ENCODE results near the gene IMP4.

IMP4 gene

DNA sequence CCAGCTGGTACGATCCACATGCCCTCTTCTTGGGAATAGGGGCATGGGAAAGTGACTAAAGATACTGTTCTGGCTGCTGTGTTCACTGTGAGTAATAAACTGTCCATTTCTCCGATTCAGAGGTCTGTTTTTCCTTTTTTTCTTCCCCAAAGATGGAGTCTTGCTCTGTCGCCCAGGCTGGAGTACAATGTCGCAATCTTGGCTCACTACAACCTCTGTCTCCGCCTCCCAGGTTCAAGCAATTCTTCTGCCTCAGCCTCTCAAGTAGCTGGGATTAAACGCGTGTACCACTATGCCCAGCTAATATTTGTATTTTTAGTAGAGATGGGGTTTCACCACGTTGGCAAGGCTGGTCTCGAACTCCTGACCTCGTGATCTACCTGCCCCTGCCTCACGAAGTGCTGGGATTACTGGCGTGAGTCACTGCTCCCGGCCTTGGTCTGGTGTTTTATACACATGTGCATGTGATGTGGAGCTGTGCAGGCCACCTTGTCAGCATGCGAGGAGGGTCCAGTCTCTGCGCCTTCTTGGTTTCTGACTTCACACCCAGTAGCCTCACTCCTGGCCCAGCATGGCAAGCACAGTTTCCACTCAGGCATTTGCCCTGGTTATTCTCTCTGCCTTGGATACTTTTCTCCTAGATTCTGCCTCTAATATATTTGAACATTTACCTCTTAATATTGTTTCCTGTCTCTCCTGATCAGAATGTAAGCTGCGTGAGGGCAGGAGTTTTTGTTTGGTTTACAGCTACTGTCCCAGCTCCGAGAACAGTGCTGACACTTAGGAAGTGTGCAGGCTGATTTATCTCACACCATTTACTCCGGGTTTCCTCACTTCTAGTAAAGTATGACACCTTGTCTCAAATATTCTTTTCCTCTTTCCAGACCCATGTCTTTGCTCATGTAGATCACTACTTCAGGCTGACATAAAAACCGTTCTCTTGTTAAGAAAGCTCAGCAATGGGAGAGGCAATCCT is 32.9 kb downstream of the IMP4 start:
- H3K27me3 ChIP-seq (ENCODE audit: control insufficient read depth in 2 of 2, insufficient read depth in 2 of 2, low read length in 2 of 2) = no peaks in the 10 kb centered on the region
- no peak overlapping the region for H3K9ac ChIP-seq (ENCODE audit: low read depth in 1 of 2, low read length in 2 of 2)
- no peaks in the 10 kb centered on the region for H3K9me3 ChIP-seq (ENCODE audit: control insufficient read depth in 2 of 2, low read length in 2 of 2)
- H3K27ac ChIP-seq (ENCODE audit: low read depth in 2 of 2, low read length in 2 of 2) = no peak overlapping the region
- no peak overlapping the region for H3K4me3 ChIP-seq (ENCODE audit: low read length in 2 of 2)
- peaks cover 2 to 10% of the 10 kb centered on the region in 2 donors for H3K36me3 ChIP-seq (ENCODE audit: control insufficient read depth in 2 of 2, insufficient read depth in 2 of 2, low read length in 2 of 2)
- H3K4me1 ChIP-seq (ENCODE audit: control insufficient read depth in 2 of 2, insufficient read depth in 2 of 2, low read length in 2 of 2) = peaks cover 11 to 27% of the 10 kb centered on the region in 2 donors

DNA sequence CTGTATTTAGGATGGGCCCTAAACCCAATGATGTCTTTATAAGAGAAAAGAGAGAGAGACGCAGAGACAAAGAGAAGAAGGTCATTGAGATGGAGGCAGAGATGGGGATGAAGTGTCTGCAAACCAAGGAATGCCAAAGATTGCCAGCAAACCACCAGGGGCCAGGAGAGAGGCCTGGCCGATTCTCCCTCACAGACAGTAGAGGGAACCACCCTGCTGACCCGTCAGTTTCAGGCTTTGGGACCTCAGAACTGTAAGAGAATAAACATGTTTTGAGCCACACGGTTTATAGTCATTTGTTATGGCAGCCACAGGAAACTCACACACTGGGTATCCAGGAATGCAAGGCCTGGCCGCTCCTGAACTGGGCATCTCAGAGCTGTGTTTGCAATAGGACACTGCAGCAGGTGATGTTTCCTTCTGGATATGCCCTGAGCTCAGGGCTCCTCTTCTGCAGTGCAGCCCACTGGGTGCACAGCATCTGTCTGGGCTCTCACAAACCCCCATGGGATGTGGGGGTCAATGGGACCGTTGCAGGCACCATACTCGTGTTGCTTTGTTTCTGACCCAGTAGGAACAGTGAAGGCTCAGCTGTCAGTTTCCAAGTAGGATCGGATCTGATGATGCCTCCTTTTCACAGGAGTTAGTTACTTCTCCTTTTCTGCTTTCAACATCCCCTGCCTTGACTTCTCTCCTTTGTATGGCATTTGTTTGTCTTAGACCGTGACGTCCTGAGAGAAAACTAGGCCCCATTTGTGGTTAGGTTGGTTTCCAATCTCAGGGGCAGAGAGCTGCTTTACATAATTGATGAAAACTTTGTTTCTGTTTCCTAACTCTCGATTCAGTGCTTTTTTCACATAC is 34.0 kb downstream of the IMP4 start:
- H3K36me3 ChIP-seq (ENCODE audit: control insufficient read depth in 2 of 2, insufficient read depth in 2 of 2, low read length in 2 of 2) = peaks cover 0 to 7% of the 10 kb centered on the region in 2 donors
- H3K27ac ChIP-seq (ENCODE audit: low read depth in 2 of 2, low read length in 2 of 2) = peak overlapping the region in 1 of 2 donors; percentile 38
- H3K9me3 ChIP-seq (ENCODE audit: control insufficient read depth in 2 of 2, low read length in 2 of 2) = no peaks in the 10 kb centered on the region
- peaks cover 11 to 18% of the 10 kb centered on the region in 2 donors for H3K4me1 ChIP-seq (ENCODE audit: control insufficient read depth in 2 of 2, insufficient read depth in 2 of 2, low read length in 2 of 2)
- no peaks in the 10 kb centered on the region for H3K27me3 ChIP-seq (ENCODE audit: control insufficient read depth in 2 of 2, insufficient read depth in 2 of 2, low read length in 2 of 2)
- H3K4me3 ChIP-seq (ENCODE audit: low read length in 2 of 2) = no peak overlapping the region
- H3K9ac ChIP-seq (ENCODE audit: low read depth in 1 of 2, low read length in 2 of 2) = no peak overlapping the region

DNA sequence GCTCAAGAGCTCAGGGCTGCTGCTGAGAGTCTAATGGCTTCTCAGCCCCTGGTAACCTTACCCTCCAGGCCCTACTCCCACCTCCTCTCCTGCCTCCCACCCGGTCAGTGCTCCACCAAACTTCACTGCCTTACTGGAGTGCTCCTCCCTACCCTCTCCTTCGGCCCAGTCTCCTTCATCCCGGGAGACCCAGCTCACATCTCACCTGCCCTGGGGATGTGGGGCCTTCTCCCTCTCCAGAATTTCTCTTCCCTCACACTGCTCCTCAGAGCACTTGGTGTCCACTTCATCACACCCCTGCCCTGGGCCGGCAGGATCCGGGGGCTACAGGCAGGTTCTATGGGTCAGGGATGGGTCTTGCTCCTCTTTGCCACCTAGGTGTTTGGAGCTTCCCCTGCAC is 34.8 kb downstream of the IMP4 start:
- Histone ChIP-seq H3K27ac (ENCODE audit: low read depth in 2 of 2, low read length in 2 of 2) (no peak overlapping the region), H3K9me3 (ENCODE audit: control insufficient read depth in 2 of 2, low read length in 2 of 2) (no peaks in the 10 kb centered on the region), H3K4me1 (ENCODE audit: control insufficient read depth in 2 of 2, insufficient read depth in 2 of 2, low read length in 2 of 2) (peaks cover 11 to 16% of the 10 kb centered on the region in 2 donors), H3K36me3 (ENCODE audit: control insufficient read depth in 2 of 2, insufficient read depth in 2 of 2, low read length in 2 of 2) (peaks cover 0 to 7% of the 10 kb centered on the region in 2 donors), H3K4me3 (ENCODE audit: low read length in 2 of 2) (no peak overlapping the region), H3K27me3 (ENCODE audit: control insufficient read depth in 2 of 2, insufficient read depth in 2 of 2, low read length in 2 of 2) (no peaks in the 10 kb centered on the region), H3K9ac (ENCODE audit: low read depth in 1 of 2, low read length in 2 of 2) (no peak overlapping the region)

DNA sequence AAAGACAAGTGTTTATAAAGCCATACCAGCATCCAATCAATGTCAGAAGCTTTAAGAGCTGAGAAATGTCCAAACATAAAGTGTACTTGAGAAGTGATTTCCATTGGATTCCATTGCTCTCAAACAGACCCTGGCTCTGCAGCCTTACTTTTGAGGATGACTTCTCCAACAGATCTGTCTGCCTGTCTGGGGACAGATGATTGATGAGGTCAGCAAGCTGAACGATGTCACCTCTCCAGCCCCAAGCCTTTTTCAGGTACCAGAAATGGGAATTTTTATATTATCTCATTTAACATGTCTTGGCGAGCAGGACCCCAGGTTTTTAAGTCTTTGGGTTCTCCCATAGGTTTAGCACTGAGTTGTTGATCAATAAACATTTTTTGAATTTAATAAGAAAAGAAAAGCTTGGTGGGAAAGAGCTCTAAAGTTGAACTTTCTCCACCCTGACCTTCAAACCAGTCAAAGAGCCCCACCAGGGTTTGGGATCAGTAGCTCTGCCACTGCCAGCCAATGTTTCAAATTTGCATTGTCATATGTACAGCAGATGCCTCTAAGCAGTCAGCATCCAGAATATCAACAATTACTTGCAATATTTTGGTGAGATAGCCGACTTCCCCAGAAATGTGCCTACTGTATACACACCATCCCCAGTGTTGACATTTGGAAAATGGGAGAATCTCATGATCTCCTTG is 35.7 kb downstream of the IMP4 start:
- Histone ChIP-seq H3K9me3 (ENCODE audit: control insufficient read depth in 2 of 2, low read length in 2 of 2) (no peaks in the 10 kb centered on the region), H3K4me3 (ENCODE audit: low read length in 2 of 2) (no peak overlapping the region), H3K4me1 (ENCODE audit: control insufficient read depth in 2 of 2, insufficient read depth in 2 of 2, low read length in 2 of 2) (peaks cover 4 to 8% of the 10 kb centered on the region in 2 donors), H3K36me3 (ENCODE audit: control insufficient read depth in 2 of 2, insufficient read depth in 2 of 2, low read length in 2 of 2) (peaks cover 0 to 7% of the 10 kb centered on the region in 2 donors), H3K27me3 (ENCODE audit: control insufficient read depth in 2 of 2, insufficient read depth in 2 of 2, low read length in 2 of 2) (no peaks in the 10 kb centered on the region), H3K27ac (ENCODE audit: low read depth in 2 of 2, low read length in 2 of 2) (no peak overlapping the region), H3K9ac (ENCODE audit: low read depth in 1 of 2, low read length in 2 of 2) (no peak overlapping the region)

DNA sequence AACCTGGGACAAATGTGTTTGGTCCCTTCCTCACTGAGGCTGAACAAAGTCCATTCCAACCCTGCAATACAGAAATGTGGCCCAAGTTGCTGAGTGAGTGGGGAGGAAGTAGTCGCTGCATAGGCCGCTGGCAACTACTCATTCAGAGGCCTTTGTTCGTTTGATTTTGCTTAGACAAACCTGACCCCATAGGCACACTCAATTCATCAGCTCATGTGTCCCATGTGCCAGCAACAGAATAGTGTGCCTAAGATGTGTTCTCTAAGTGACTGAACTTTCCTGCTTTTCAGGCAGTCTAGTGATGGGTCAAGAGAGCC is 36.2 kb downstream of the IMP4 start:
- Histone ChIP-seq H3K36me3 (ENCODE audit: control insufficient read depth in 2 of 2, insufficient read depth in 2 of 2, low read length in 2 of 2) (peaks cover 0 to 7% of the 10 kb centered on the region in 2 donors), H3K27ac (ENCODE audit: low read depth in 2 of 2, low read length in 2 of 2) (no peak overlapping the region), H3K9me3 (ENCODE audit: control insufficient read depth in 2 of 2, low read length in 2 of 2) (no peaks in the 10 kb centered on the region), H3K4me3 (ENCODE audit: low read length in 2 of 2) (no peak overlapping the region), H3K27me3 (ENCODE audit: control insufficient read depth in 2 of 2, insufficient read depth in 2 of 2, low read length in 2 of 2) (no peaks in the 10 kb centered on the region), H3K9ac (ENCODE audit: low read depth in 1 of 2, low read length in 2 of 2) (no peak overlapping the region), H3K4me1 (ENCODE audit: control insufficient read depth in 2 of 2, insufficient read depth in 2 of 2, low read length in 2 of 2) (peaks cover 0 to 3% of the 10 kb centered on the region in 2 donors)

DNA sequence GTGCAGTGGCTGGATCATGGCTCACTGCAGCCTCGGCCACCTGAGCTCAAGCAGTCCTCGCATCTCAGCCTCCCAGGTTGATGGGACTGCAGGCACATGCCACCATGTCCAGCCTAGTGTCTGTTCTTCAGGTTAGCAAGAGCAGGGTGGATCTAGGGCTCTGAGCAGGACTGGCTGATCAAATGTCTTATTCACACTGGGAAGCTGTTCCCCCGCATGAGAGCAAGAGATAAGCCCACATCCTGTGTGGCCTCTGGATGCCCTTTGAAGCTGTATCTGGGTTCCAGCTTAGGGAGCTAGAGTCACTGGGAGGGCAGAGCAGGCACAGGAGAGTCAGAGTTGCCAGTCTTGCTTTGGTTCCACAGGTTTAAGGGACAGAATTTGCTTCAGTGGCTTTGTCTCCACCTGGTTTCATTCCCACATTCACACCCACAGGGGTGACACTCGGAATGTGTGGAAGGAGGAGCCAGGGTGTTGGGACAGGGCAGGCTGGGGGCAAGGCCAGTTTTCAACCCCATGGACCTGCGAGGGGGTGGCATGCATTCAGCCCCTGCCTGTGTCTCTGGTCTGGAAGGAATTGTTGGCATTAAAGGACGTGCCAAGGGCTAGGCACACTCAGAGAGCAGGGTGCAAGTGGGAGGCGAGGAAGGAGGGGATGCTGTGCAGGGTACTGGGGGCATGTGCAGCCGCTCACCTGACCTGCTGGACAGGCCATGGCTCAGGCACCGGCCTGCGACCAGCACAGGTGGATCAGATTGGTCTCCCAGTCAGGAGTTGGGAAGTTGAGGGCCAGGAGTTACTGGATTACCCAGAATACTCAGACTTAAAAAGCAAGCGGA is 37.6 kb downstream of the IMP4 start:
- Histone ChIP-seq H3K27me3 (ENCODE audit: control insufficient read depth in 2 of 2, insufficient read depth in 2 of 2, low read length in 2 of 2) (no peaks in the 10 kb centered on the region), H3K9ac (ENCODE audit: low read depth in 1 of 2, low read length in 2 of 2) (no peak overlapping the region), H3K36me3 (ENCODE audit: control insufficient read depth in 2 of 2, insufficient read depth in 2 of 2, low read length in 2 of 2) (peaks cover 0 to 5% of the 10 kb centered on the region in 2 donors), H3K27ac (ENCODE audit: low read depth in 2 of 2, low read length in 2 of 2) (no peak overlapping the region), H3K9me3 (ENCODE audit: control insufficient read depth in 2 of 2, low read length in 2 of 2) (no peaks in the 10 kb centered on the region), H3K4me1 (ENCODE audit: control insufficient read depth in 2 of 2, insufficient read depth in 2 of 2, low read length in 2 of 2) (no peaks in the 10 kb centered on the region), H3K4me3 (ENCODE audit: low read length in 2 of 2) (no peak overlapping the region)

DNA sequence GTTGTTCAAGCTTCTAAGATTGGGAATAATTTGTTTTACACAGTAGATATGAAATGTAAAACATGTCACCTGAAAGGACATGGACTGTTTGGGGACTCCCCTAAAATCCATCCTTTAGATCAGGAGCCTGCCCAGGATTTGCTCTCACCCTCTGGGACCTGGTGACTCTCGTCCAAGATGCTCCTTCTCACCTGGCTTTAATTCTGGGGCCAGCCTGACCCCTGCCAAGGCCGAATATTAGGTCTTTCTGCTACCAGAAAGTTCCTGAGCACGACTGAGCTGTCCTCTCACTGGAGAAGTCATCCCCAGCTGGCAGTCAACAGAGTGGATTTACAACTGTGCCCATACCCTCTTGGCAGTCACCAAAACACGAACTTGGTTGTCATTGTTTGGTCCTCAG is 38.4 kb downstream of the IMP4 start:
- no peaks in the 10 kb centered on the region for H3K4me1 ChIP-seq (ENCODE audit: control insufficient read depth in 2 of 2, insufficient read depth in 2 of 2, low read length in 2 of 2)
- no peak overlapping the region for H3K27ac ChIP-seq (ENCODE audit: low read depth in 2 of 2, low read length in 2 of 2)
- H3K27me3 ChIP-seq (ENCODE audit: control insufficient read depth in 2 of 2, insufficient read depth in 2 of 2, low read length in 2 of 2) = no peaks in the 10 kb centered on the region
- H3K4me3 ChIP-seq (ENCODE audit: low read length in 2 of 2) = no peak overlapping the region
- no peak overlapping the region for H3K9ac ChIP-seq (ENCODE audit: low read depth in 1 of 2, low read length in 2 of 2)
- no peaks in the 10 kb centered on the region for H3K36me3 ChIP-seq (ENCODE audit: control insufficient read depth in 2 of 2, insufficient read depth in 2 of 2, low read length in 2 of 2)
- no peaks in the 10 kb centered on the region for H3K9me3 ChIP-seq (ENCODE audit: control insufficient read depth in 2 of 2, low read length in 2 of 2)

DNA sequence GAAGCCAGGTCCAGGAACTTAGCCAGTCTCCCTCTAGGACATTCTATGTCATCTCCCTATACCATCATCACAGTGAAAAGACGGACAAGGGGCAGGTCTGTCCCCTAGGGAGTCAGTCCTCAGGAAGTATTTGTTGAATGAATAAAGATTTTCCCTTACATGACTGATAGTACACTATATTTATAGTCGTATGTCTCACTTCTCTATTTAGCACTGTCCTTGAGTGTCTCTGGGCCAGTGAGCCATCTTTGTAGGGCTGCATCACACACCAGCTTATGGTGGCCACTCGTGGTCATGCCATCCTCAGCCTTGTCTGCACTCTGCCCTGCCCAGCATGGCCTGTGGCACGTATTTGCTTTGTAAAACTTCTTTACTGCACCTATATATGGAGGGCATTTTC is 38.9 kb downstream of the IMP4 start:
- no peak overlapping the region for H3K9ac ChIP-seq (ENCODE audit: low read depth in 1 of 2, low read length in 2 of 2)
- no peaks in the 10 kb centered on the region for H3K9me3 ChIP-seq (ENCODE audit: control insufficient read depth in 2 of 2, low read length in 2 of 2)
- H3K27me3 ChIP-seq (ENCODE audit: control insufficient read depth in 2 of 2, insufficient read depth in 2 of 2, low read length in 2 of 2) = no peaks in the 10 kb centered on the region
- no peak overlapping the region for H3K27ac ChIP-seq (ENCODE audit: low read depth in 2 of 2, low read length in 2 of 2)
- no peak overlapping the region for H3K4me3 ChIP-seq (ENCODE audit: low read length in 2 of 2)
- no peaks in the 10 kb centered on the region for H3K4me1 ChIP-seq (ENCODE audit: control insufficient read depth in 2 of 2, insufficient read depth in 2 of 2, low read length in 2 of 2)
- no peaks in the 10 kb centered on the region for H3K36me3 ChIP-seq (ENCODE audit: control insufficient read depth in 2 of 2, insufficient read depth in 2 of 2, low read length in 2 of 2)

DNA sequence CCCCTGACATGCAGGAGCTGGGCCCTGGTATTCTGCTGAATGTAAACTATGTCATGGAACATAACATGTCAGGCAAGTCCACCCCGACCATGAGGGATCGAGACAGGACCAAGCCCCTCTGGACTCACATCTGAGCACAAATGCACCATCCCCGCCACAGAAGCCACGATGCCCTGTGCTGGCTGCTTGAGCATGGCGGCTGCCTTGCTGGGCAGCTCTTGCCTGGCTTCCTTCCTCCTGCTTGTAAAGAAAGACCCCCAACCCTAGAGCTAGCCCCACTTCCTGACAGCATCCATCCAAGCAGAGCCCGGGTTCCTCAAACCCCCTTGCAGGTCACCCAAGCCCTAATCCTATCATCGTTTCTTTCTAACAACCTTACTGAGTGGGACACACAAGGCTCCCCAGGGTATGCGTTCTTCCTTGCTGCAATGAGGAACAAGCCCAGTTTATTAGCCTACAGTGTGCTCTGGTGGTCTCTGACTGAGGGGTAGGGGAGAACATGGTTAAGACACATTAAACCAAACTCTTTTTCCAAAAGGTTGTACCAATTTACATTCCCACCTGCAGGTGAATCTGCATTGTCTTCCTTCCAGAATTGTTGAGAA is 39.7 kb downstream of the IMP4 start:
- Histone ChIP-seq H3K9me3 (ENCODE audit: control insufficient read depth in 2 of 2, low read length in 2 of 2) (no peaks in the 10 kb centered on the region), H3K9ac (ENCODE audit: low read depth in 1 of 2, low read length in 2 of 2) (no peak overlapping the region), H3K4me3 (ENCODE audit: low read length in 2 of 2) (no peak overlapping the region), H3K36me3 (ENCODE audit: control insufficient read depth in 2 of 2, insufficient read depth in 2 of 2, low read length in 2 of 2) (no peaks in the 10 kb centered on the region), H3K27ac (ENCODE audit: low read depth in 2 of 2, low read length in 2 of 2) (no peak overlapping the region), H3K4me1 (ENCODE audit: control insufficient read depth in 2 of 2, insufficient read depth in 2 of 2, low read length in 2 of 2) (no peaks in the 10 kb centered on the region), H3K27me3 (ENCODE audit: control insufficient read depth in 2 of 2, insufficient read depth in 2 of 2, low read length in 2 of 2) (no peaks in the 10 kb centered on the region)
